H1 (cell line): ENCODE data around the gene SMIM7. TPM values are rescaled to one million over a fixed set of nuclear protein-coding genes. Genes with fewer than 3 reads are reported as not detected.

Experiments
- CTCF ChIA-PET: fragments of 300-600 bp; sonication (Branson Sonifier 250); formaldehyde crosslinking; loops from one replicate; lab custom pipeline; 2021; ENCODE audit not compliant: partially characterized antibody; lab: Charles Lee
- POLR2A ChIA-PET: fragments of 300-600 bp; sonication (Branson Sonifier 250); formaldehyde crosslinking; loops from one replicate; lab custom pipeline; 2021; ENCODE audit warnings: inconsistent platforms; ENCODE audit not compliant: partially characterized antibody; lab: Charles Lee
- DNase-seq, 2 experiments: peaks; one replicate each; pipeline versions ENCODE4 v3.0.0 to v3.0.0-alpha.2; 2010 to 2022; ENCODE audit warnings: low spot score in 2 of 2, low read depth in 1 of 2, mixed read lengths in 1 of 2
- FAIRE-seq: peaks from 2 replicates; lab custom pipeline; 2011; peaks lifted over from hg19 to GRCh38; lab: Jason Lieb, UNC
- H2AFZ ChIP-seq: 2 replicates; pipeline ENCODE4 v1.8.1; 2012; ENCODE audit warnings: low read length, inconsistent platforms
- H2AK5ac ChIP-seq: 2 replicates; pipeline ENCODE4 v1.6.1; 2013; ENCODE audit warnings: low read depth, low read length
- H2BK120ac ChIP-seq: replicated peaks from 2 replicates; pipeline ENCODE3; 2013; ENCODE audit warnings: low read depth, low read length, inconsistent platforms
- H2BK12ac ChIP-seq: 2 replicates; pipeline ENCODE4 v1.6.1; 2013; ENCODE audit warnings: low read depth, low read length
- H2BK15ac ChIP-seq: 2 replicates; pipeline ENCODE4 v1.6.1; 2013; ENCODE audit warnings: low read length
- H2BK20ac ChIP-seq: 2 replicates; pipeline ENCODE4 v1.6.1; 2013; ENCODE audit warnings: low read length
- H2BK5ac ChIP-seq: 2 replicates; pipeline ENCODE4 v1.6.1; 2013; ENCODE audit warnings: low read depth, low read length
- H3K14ac ChIP-seq: 2 replicates; pipeline ENCODE4 v1.6.1; 2013; ENCODE audit warnings: inconsistent platforms; ENCODE audit not compliant: insufficient read length
- H3K18ac ChIP-seq: 2 replicates; pipeline ENCODE4 v1.6.1; 2013; ENCODE audit warnings: low read length; ENCODE audit errors: extremely low read depth
- H3K23ac ChIP-seq: 2 replicates; pipeline ENCODE4 v1.6.1; 2013; ENCODE audit warnings: inconsistent platforms; ENCODE audit not compliant: insufficient read length
- H3K23me2 ChIP-seq: 2 replicates; pipeline ENCODE4 v1.6.1; 2013; ENCODE audit warnings: low read depth, low read length
- H3K27ac ChIP-seq: 2 replicates; pipeline ENCODE4 v1.6.1; 2011; ENCODE audit warnings: low read depth, low read length, inconsistent platforms
- H3K27me3 ChIP-seq, 4 experiments: replicated peaks in 1 of 4; 1 replicate in 1 of 4; 2 replicates in 3 of 4; pipeline versions ENCODE4 v1.6.1 to v1.8.1; 2011 to 2013; ENCODE audit warnings: low read length in 3 of 4, mild to moderate bottlenecking in 3 of 4, inconsistent platforms in 2 of 4, mixed read lengths in 2 of 4, moderate library complexity in 1 of 4; ENCODE audit not compliant: control insufficient read depth in 3 of 4, insufficient read depth in 3 of 4; ENCODE audit errors: extremely low read depth in 1 of 4
- H3K36me3 ChIP-seq, 4 experiments: 2 replicates each; pipeline versions ENCODE4 v1.6.1 to v1.8.1; 2011 to 2013; ENCODE audit warnings: mild to moderate bottlenecking in 4 of 4, low read length in 3 of 4, moderate library complexity in 2 of 4, control low read depth in 1 of 4, inconsistent platforms in 1 of 4; ENCODE audit not compliant: insufficient read depth in 4 of 4, control insufficient read depth in 2 of 4
- H3K4ac ChIP-seq: replicated peaks from 2 replicates; pipeline ENCODE3; 2013; ENCODE audit warnings: low read length, low read depth, mixed read lengths, inconsistent platforms; ENCODE audit not compliant: insufficient read length
- H3K4me1 ChIP-seq, 4 experiments: replicated peaks in 1 of 4; 1 replicate in 1 of 4; 2 replicates in 3 of 4; pipeline versions ENCODE4 v1.6.1 to v1.8.1; 2011 to 2013; ENCODE audit warnings: low read length in 3 of 4, inconsistent platforms in 2 of 4, mixed read lengths in 1 of 4; ENCODE audit not compliant: insufficient read depth in 4 of 4, control insufficient read depth in 3 of 4
- H3K4me2 ChIP-seq, 2 experiments: 2 replicates each; pipeline versions ENCODE4 v1.6.1 to v1.8.1; 2011 to 2013; ENCODE audit warnings: low read depth in 2 of 2, low read length in 2 of 2, control low read depth in 1 of 2, inconsistent platforms in 1 of 2, mild to moderate bottlenecking in 1 of 2; ENCODE audit not compliant: insufficient read depth in 1 of 2
- H3K4me3 ChIP-seq, 4 experiments: fragments of 200-600, 300-600 bp in 1 of 4; sonication (generic), shearing (Covaris generic), sonication (Bioruptor Twin) in 1 of 4; 2 replicates each; pipeline versions ENCODE4 v1.5.1 to v1.8.1; 2011 to 2016; ENCODE audit warnings: low read length in 4 of 4, low read depth in 3 of 4, control low read depth in 2 of 4, inconsistent platforms in 2 of 4, mild to moderate bottlenecking in 2 of 4, mixed read lengths in 1 of 4, moderate library complexity in 1 of 4; ENCODE audit not compliant: insufficient read depth in 2 of 4; ENCODE audit errors: extremely low read depth in 1 of 4
- H3K56ac ChIP-seq: replicated peaks from 2 replicates; pipeline ENCODE3; 2013; ENCODE audit warnings: low read depth, mild to moderate bottlenecking, mixed read lengths, low read length, inconsistent platforms; ENCODE audit not compliant: insufficient read length
- H3K79me1 ChIP-seq: 2 replicates; pipeline ENCODE4 v1.6.1; 2013; ENCODE audit warnings: low read depth, low read length, control low read depth
- H3K79me2 ChIP-seq, 2 experiments: 2 replicates each; pipeline versions ENCODE4 v1.6.1 to v1.8.1; 2012 to 2013; ENCODE audit warnings: low read length in 2 of 2, mild to moderate bottlenecking in 2 of 2, inconsistent platforms in 1 of 2; ENCODE audit not compliant: insufficient read depth in 2 of 2, control insufficient read depth in 1 of 2
- H3K9ac ChIP-seq, 4 experiments: replicated peaks in 1 of 4; 1 replicate in 1 of 4; 2 replicates in 3 of 4; pipeline versions ENCODE4 v1.6.1 to v1.8.1; 2011 to 2013; ENCODE audit warnings: low read depth in 3 of 4, low read length in 3 of 4, control low read depth in 2 of 4, mild to moderate bottlenecking in 2 of 4, moderate library complexity in 2 of 4, inconsistent platforms in 1 of 4; ENCODE audit errors: extremely low read depth in 1 of 4
- H3K9me3 ChIP-seq, 2 experiments: 2 replicates each; pipeline versions ENCODE4 v1.6.1 to v1.8.1; 2012 to 2013; ENCODE audit warnings: mild to moderate bottlenecking in 2 of 2, moderate library complexity in 2 of 2, control low read depth in 1 of 2, inconsistent platforms in 1 of 2, low read depth in 1 of 2, low read length in 1 of 2, mixed read lengths in 1 of 2; ENCODE audit not compliant: insufficient read depth in 2 of 2
- H4K20me1 ChIP-seq, 2 experiments: replicated peaks in 1 of 2; 2 replicates each; pipeline versions ENCODE3 to v1.8.1; 2011 to 2013; ENCODE audit warnings: inconsistent platforms in 2 of 2, low read length in 2 of 2, mild to moderate bottlenecking in 1 of 2; ENCODE audit not compliant: insufficient read depth in 2 of 2, control insufficient read depth in 1 of 2
- H4K5ac ChIP-seq: 2 replicates; pipeline ENCODE4 v1.6.1; 2013; ENCODE audit warnings: low read length, low read depth, mixed read lengths, inconsistent platforms; ENCODE audit not compliant: insufficient read length
- H4K8ac ChIP-seq: 2 replicates; pipeline ENCODE4 v1.8.0; 2013; ENCODE audit warnings: mild to moderate bottlenecking, moderate library complexity, low read length, inconsistent platforms; ENCODE audit not compliant: insufficient read depth; ENCODE audit errors: extremely low read depth
- H4K91ac ChIP-seq: replicated peaks from 2 replicates; pipeline ENCODE3; 2013; ENCODE audit warnings: low read length, mixed read lengths, inconsistent platforms; ENCODE audit not compliant: insufficient read length
- ASH2L ChIP-seq: fragments of 200-600, 300-600 bp; sonication (generic); IDR thresholded peaks from one replicate; pipeline ENCODE4 v1.7.1; 2017; ENCODE audit warnings: low read length
- ATF3 ChIP-seq: IDR thresholded peaks from 2 replicates; pipeline ENCODE4 v1.6.1; 2011; ENCODE audit warnings: low read depth, mild to moderate bottlenecking, low read length; ENCODE audit not compliant: insufficient read depth
- BACH1 ChIP-seq: IDR thresholded peaks from 2 replicates; pipeline ENCODE4 v1.6.1; 2012; ENCODE audit warnings: low read length, improper control_type of control experiment
- CHD2 ChIP-seq: IDR thresholded peaks from 2 replicates; pipeline ENCODE4 v1.6.1; 2012; ENCODE audit warnings: low read length, improper control_type of control experiment
- EZH2 ChIP-seq: fragments of 200-600 bp; sonication (generic); IDR thresholded peaks from 2 replicates; pipeline ENCODE4 v1.7.1; 2012; ENCODE audit warnings: low read depth, mild to moderate bottlenecking, moderate library complexity, low read length, inconsistent platforms; ENCODE audit not compliant: severe bottlenecking
- FOSL1 ChIP-seq: IDR thresholded peaks from 2 replicates; pipeline ENCODE4 v1.6.1; 2011; ENCODE audit warnings: mild to moderate bottlenecking, low read depth, low read length, moderate library complexity; ENCODE audit not compliant: insufficient read depth
- GTF2F1 ChIP-seq: IDR thresholded peaks from 2 replicates; pipeline ENCODE4 v1.6.1; 2012; ENCODE audit warnings: low read depth, low read length, improper control_type of control experiment, borderline replicate concordance
- JUN ChIP-seq: IDR thresholded peaks from 2 replicates; pipeline ENCODE4 v1.6.1; 2011; ENCODE audit warnings: low read depth, mild to moderate bottlenecking, improper control_type of control experiment, low read length
- RFX5 ChIP-seq: IDR thresholded peaks from 2 replicates; pipeline ENCODE4 v1.6.1; 2011; ENCODE audit warnings: low read depth, low read length, improper control_type of control experiment, borderline replicate concordance
- SAP30 ChIP-seq: fragments of 300-600 bp; sonication (generic); IDR thresholded peaks from 2 replicates; pipeline ENCODE4 v1.7.1; 2012; ENCODE audit warnings: low read length, moderate library complexity, mild to moderate bottlenecking, inconsistent platforms; ENCODE audit not compliant: insufficient read depth, insufficient replicate concordance
- SP2 ChIP-seq: IDR thresholded peaks from 2 replicates; pipeline ENCODE4 v1.6.1; 2012; ENCODE audit warnings: mild to moderate bottlenecking, low read length, inconsistent platforms
- WGBS, 2 experiments: shearing (Covaris generic) in 1 of 2; methylation state at CpG; one replicate each; pipeline versions ENCODE4 v1.1.6 to v1.1.7; 2013 to 2015; ENCODE audit warnings: low lambda C conversion rate in 2 of 2, mixed read lengths in 2 of 2, inconsistent platforms in 1 of 2, low coverage in 1 of 2, missing lambda C conversion rate in 1 of 2; ENCODE audit not compliant: insufficient replicate concordance in 2 of 2, insufficient coverage in 1 of 2, insufficient read length in 1 of 2; ENCODE audit errors: extremely low coverage in 1 of 2, missing lambda C conversion rate in 1 of 2; 5-methylcytosine and 5-hydroxymethylcytosine counted together
- polyA plus RNA-seq, 7 experiments: library from polyadenylated mRNA; depleted of rRNA in 3 of 7; stranded (reverse) in 5 of 7; unstranded in 2 of 7; fragments of >200 nt in 5 of 7; fragments of 200-250 nt in 2 of 7; gene quantifications; 1 replicate in 5 of 7; 2 replicates in 1 of 7; 4 replicates in 1 of 7; pipeline versions ENCODE4 v1.2.1 to v1.2.3, GENCODE V29; 2011 to 2013; ENCODE audit warnings: missing spikeins in 2 of 7, mixed read lengths in 2 of 7
- total RNA-seq: library from RNA; stranded (reverse); fragmentation: NEBNext Ultra II Directional; extraction: Animal tissue kit (Norgen Biotek cat#: 25700); gene quantifications from 2 replicates; pipeline ENCODE4 v1.2.1, GENCODE V29; 2021
- TF ChIP-seq, protein P1 (sequence below): IDR thresholded peaks from 2 replicates; pipeline ENCODE4 v1.6.1; 2012; ENCODE audit warnings: low read length, inconsistent platforms

The SMIM7 gene
- total and polyA plus RNA-seq, 2 of the 8 experiments (the other 6 are each of a cell fraction or from before 2014, with no cell fraction given), result 55.5 to 67.5 TPM

- H2BK5ac ChIP-seq, result no peak overlapping the region
- H3K9ac ChIP-seq, result no peak overlapping the region; a peak in 1 of 7 replicates
- no peaks in the 10 kb centered on the region for H3K23me2 ChIP-seq
- no peak overlapping the region for H3K18ac ChIP-seq
- no peak overlapping the region for H2AK5ac ChIP-seq
- H3K79me2 ChIP-seq, result peaks cover 33 to 100% of the 10 kb centered on the region in 2 experiments
- no peak overlapping the region for H3K23ac ChIP-seq
- FAIRE-seq (no peak), DNase-seq (no peak)
- no peak overlapping the region for H4K91ac ChIP-seq
- H4K5ac ChIP-seq, result no peak overlapping the region
- POLR2A ChIA-PET, result interaction anchor here (1.3 kb wide), 1 partner anchor 36 kb away, joined by 3 read pairs; no protein-coding TSS in a partner anchor
- H4K20me1 ChIP-seq, result peaks cover 40 to 71% of the 10 kb centered on the region in 2 experiments
- H3K27me3 ChIP-seq, result no peaks in the 10 kb centered on the region
- peaks cover 0 to 10% (median 2%) of the 10 kb centered on the region in 4 experiments; a peak in 4 of 7 replicates for H3K4me1 ChIP-seq
- H3K56ac ChIP-seq, result no peak overlapping the region
- no peak overlapping the region for H2BK15ac ChIP-seq
- 85% methylated on average over 3 of the region's 3 CpGs; no CpG with 5 or more reads in 1 of the 2 experiments for WGBS, 2 experiments
- H3K36me3 ChIP-seq, result peaks cover 0 to 5% (median 0%) of the 10 kb centered on the region in 4 experiments; a peak in 5 of 8 replicates
- no peak overlapping the region for H3K14ac ChIP-seq
- peaks cover 67% of the 10 kb centered on the region for H3K79me1 ChIP-seq
- no peak overlapping the region for H2BK12ac ChIP-seq
- no peak overlapping the region for H2BK20ac ChIP-seq
- no peak overlapping the region for H3K27ac ChIP-seq
- no peak overlapping the region for H2AFZ ChIP-seq
- CTCF ChIA-PET, result no interaction called here
- no peak overlapping the region for H3K4me2 ChIP-seq
- no peak overlapping the region for H3K4me3 ChIP-seq
- H3K9me3 ChIP-seq, result no peaks in the 10 kb centered on the region
- H2BK120ac ChIP-seq, result no peak overlapping the region
- H3K4ac ChIP-seq, result no peak overlapping the region
- no peak overlapping the region for H4K8ac ChIP-seq
- TF ChIP-seq EZH2 (no peak), SAP30 (no peak), GTF2F1 (no peak), FOSL1 (no peak), RFX5 (no peak), ASH2L (no peak), BACH1 (no peak), CHD2 (no peak), ATF3 (no peak), SP2 (no peak), JUN (no peak)
- TF ChIP-seq, protein P1, sequence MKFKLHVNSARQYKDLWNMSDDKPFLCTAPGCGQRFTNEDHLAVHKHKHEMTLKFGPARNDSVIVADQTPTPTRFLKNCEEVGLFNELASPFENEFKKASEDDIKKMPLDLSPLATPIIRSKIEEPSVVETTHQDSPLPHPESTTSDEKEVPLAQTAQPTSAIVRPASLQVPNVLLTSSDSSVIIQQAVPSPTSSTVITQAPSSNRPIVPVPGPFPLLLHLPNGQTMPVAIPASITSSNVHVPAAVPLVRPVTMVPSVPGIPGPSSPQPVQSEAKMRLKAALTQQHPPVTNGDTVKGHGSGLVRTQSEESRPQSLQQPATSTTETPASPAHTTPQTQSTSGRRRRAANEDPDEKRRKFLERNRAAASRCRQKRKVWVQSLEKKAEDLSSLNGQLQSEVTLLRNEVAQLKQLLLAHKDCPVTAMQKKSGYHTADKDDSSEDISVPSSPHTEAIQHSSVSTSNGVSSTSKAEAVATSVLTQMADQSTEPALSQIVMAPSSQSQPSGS, result no peak
Measured at GRCh38 chr19:16620584-16620983, 39.4 kb downstream of the SMIM7 start.
